HEK293 (cell line): Measurements from ENCODE around the gene TDRKH.

Experiments
- BCL11A ChIP-seq: fragments of 450-650 bp; formaldehyde crosslinking; IDR thresholded peaks from 2 replicates; pipeline ENCODE4 v1.5.1; 2016; ENCODE audit warnings: low read depth, missing biosample characterization, missing genetic modification characterization
- CTCF ChIP-seq: fragments of 450-650 bp; formaldehyde crosslinking; IDR thresholded peaks from 2 replicates; pipeline ENCODE4 v1.5.1; 2016; ENCODE audit warnings: missing biosample characterization, missing genetic modification characterization
- MYNN ChIP-seq: fragments of 450-650 bp; formaldehyde crosslinking; IDR thresholded peaks from 2 replicates; pipeline ENCODE4 v1.5.1; 2016; ENCODE audit warnings: missing biosample characterization, missing genetic modification characterization, borderline replicate concordance
- SP3 ChIP-seq: fragments of 450-650 bp; formaldehyde crosslinking; IDR thresholded peaks from 2 replicates; pipeline ENCODE4 v1.5.1; 2016; ENCODE audit warnings: missing biosample characterization, missing genetic modification characterization
- ZBTB1 ChIP-seq: fragments of 450-650 bp; formaldehyde crosslinking; IDR thresholded peaks from 2 replicates; pipeline ENCODE4 v1.5.1; 2016; ENCODE audit warnings: missing biosample characterization, missing genetic modification characterization
- ZBTB17 ChIP-seq: fragments of 450-650 bp; formaldehyde crosslinking; IDR thresholded peaks from 2 replicates; pipeline ENCODE4 v1.5.1; 2016; ENCODE audit warnings: missing biosample characterization, missing genetic modification characterization
- ZBTB7A ChIP-seq: fragments of 450-650 bp; formaldehyde crosslinking; IDR thresholded peaks from 2 replicates; pipeline ENCODE4 v1.5.1; 2016; ENCODE audit warnings: low read depth, missing biosample characterization, missing genetic modification characterization
- ZNF398 ChIP-seq: fragments of 450-650 bp; formaldehyde crosslinking; IDR thresholded peaks from 2 replicates; pipeline ENCODE4 v1.5.1; 2017; ENCODE audit warnings: missing biosample characterization, missing genetic modification characterization
- ZNF473 ChIP-seq: fragments of 450-650 bp; formaldehyde crosslinking; IDR thresholded peaks from 2 replicates; pipeline ENCODE4 v1.5.1; 2017; ENCODE audit warnings: missing biosample characterization, missing genetic modification characterization
- ZNF596 ChIP-seq: fragments of 450-650 bp; IDR thresholded peaks from 2 replicates; pipeline ENCODE4 v1.5.0; 2018; ENCODE audit warnings: missing biosample characterization, mild to moderate bottlenecking, missing genetic modification characterization, moderate library complexity
- ZNF704 ChIP-seq: fragments of 450-650 bp; formaldehyde crosslinking; IDR thresholded peaks from 2 replicates; pipeline ENCODE4 v1.5.1; 2016; ENCODE audit warnings: missing biosample characterization, missing genetic modification characterization
- ZSCAN23 ChIP-seq: fragments of 450-650 bp; formaldehyde crosslinking; IDR thresholded peaks from 2 replicates; pipeline ENCODE4 v1.5.1; 2016; ENCODE audit warnings: missing biosample characterization, missing genetic modification characterization

- no peak for TF ChIP-seq ZBTB1 (tag by site-specific recombination)
- no peak for TF ChIP-seq BCL11A (tag by site-specific recombination)
- TF ChIP-seq ZNF398 (tag by site-specific recombination), result peak; percentile 45; the same call in 1 of the 2 replicates
- TF ChIP-seq ZBTB7A (tag by site-specific recombination), result no peak
- TF ChIP-seq CTCF (tag by site-specific recombination), result no peak
- TF ChIP-seq ZNF704 (tag by site-specific recombination), result no peak
- TF ChIP-seq ZNF596 (tag by site-specific recombination), result no peak
- no peak for TF ChIP-seq ZSCAN23
- no peak for TF ChIP-seq ZBTB17 (tag by site-specific recombination)
- no peak for TF ChIP-seq SP3 (tag by site-specific recombination)
- no peak for TF ChIP-seq ZNF473
- no peak for TF ChIP-seq MYNN (tag by site-specific recombination)
Measured at GRCh38 chr1:151830055-151830454, 39.8 kb upstream of the TDRKH start.
